Measurements from ENCODE around the gene MINDY4. TPM values are rescaled to one million over a fixed set of nuclear protein-coding genes. Genes with fewer than 3 reads are reported as not detected.

The MINDY4 gene
- total RNA-seq, 1 donor from 2014 or later = 6.3 TPM

DNA sequence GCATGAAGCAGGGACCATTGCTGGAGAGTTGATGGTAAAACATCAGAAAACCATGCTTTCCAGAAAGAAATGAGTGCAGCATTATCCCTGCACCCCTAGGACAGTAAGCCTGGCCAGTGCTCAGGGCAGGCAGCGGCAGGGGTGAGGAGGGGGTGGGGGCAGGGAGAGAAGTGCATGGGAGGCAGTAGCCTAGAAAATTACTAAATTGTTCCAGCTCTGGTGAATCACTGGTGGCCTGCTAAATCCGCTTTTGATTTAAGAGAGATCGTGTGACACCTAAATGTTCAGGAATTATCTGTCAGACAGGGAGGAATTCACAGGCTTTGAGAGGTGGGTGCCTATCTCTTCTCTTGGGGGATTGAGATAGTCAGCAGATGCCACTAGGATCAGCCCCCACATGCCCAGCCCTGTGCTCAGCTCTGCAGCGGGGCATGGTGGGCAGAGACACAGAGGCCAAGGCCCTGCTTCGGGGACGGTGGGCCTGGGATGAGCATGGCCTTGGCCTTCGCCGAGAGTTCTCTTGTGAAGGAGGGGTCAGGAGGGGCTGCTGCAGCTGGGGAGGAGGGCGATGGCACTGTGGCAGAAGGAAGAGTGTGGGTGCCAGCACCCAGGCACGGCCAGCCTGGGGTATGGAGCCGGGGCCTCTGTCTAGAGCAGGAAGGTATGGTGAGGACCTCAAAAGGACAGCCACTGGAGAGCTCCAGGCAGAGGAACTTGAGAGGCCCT lies 135.5 kb downstream of the MINDY4 start:
- Mint-ChIP-seq H3K36me3 (ENCODE audit: low read depth) (no peaks in the 10 kb centered on the region), H3K27ac (ENCODE audit: unreplicated experiment) (no peak overlapping the region), H3K4me3 (ENCODE audit: unreplicated experiment) (no peak overlapping the region), H3K4me1 (ENCODE audit: low read depth) (peaks cover 26% of the 10 kb centered on the region), H3K9me3 (ENCODE audit: low read depth) (no peaks in the 10 kb centered on the region), H3K27me3 (ENCODE audit: low read depth) (peaks cover 2% of the 10 kb centered on the region)
- DNase-seq (ENCODE audit: low spot score) = no peak
- TF ChIP-seq, protein P1, sequence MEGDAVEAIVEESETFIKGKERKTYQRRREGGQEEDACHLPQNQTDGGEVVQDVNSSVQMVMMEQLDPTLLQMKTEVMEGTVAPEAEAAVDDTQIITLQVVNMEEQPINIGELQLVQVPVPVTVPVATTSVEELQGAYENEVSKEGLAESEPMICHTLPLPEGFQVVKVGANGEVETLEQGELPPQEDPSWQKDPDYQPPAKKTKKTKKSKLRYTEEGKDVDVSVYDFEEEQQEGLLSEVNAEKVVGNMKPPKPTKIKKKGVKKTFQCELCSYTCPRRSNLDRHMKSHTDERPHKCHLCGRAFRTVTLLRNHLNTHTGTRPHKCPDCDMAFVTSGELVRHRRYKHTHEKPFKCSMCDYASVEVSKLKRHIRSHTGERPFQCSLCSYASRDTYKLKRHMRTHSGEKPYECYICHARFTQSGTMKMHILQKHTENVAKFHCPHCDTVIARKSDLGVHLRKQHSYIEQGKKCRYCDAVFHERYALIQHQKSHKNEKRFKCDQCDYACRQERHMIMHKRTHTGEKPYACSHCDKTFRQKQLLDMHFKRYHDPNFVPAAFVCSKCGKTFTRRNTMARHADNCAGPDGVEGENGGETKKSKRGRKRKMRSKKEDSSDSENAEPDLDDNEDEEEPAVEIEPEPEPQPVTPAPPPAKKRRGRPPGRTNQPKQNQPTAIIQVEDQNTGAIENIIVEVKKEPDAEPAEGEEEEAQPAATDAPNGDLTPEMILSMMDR (IDR thresholded peaks at IDR 0.05) = no peak

- no peak for DNase-seq (ENCODE audit: low spot score)
- peaks cover 2% of the 10 kb centered on the region for H3K27me3 Mint-ChIP-seq (ENCODE audit: low read depth)
- peaks cover 34% of the 10 kb centered on the region for H3K4me1 Mint-ChIP-seq (ENCODE audit: low read depth)
- TF ChIP-seq, protein P1 (IDR thresholded peaks at IDR 0.05) = no peak
- no peaks in the 10 kb centered on the region for H3K36me3 Mint-ChIP-seq (ENCODE audit: low read depth)
- no peak overlapping the region for H3K27ac Mint-ChIP-seq (ENCODE audit: unreplicated experiment)
- no peak overlapping the region for H3K4me3 Mint-ChIP-seq (ENCODE audit: unreplicated experiment)
- no peaks in the 10 kb centered on the region for H3K9me3 Mint-ChIP-seq (ENCODE audit: low read depth)
Measured at GRCh38 chr7:30907527-30908267, 136.5 kb downstream of the MINDY4 start.

- H3K27me3 Mint-ChIP-seq (ENCODE audit: low read depth) = peaks cover 2% of the 10 kb centered on the region
- no peak overlapping the region for H3K4me3 Mint-ChIP-seq (ENCODE audit: unreplicated experiment)
- H3K36me3 Mint-ChIP-seq (ENCODE audit: low read depth) = no peaks in the 10 kb centered on the region
- H3K27ac Mint-ChIP-seq (ENCODE audit: unreplicated experiment) = no peak overlapping the region
- H3K9me3 Mint-ChIP-seq (ENCODE audit: low read depth) = no peaks in the 10 kb centered on the region
- DNase-seq (ENCODE audit: low spot score) = no peak
- H3K4me1 Mint-ChIP-seq (ENCODE audit: low read depth) = peaks cover 43% of the 10 kb centered on the region
- TF ChIP-seq, protein P1 (IDR thresholded peaks at IDR 0.05) = peak; percentile 11
Measured at GRCh38 chr7:30908681-30909080, 137.5 kb downstream of the MINDY4 start.

- Mint-ChIP-seq H3K36me3 (ENCODE audit: low read depth) (no peaks in the 10 kb centered on the region), H3K27me3 (ENCODE audit: low read depth) (peaks cover 2% of the 10 kb centered on the region), H3K4me1 (ENCODE audit: low read depth) (peaks cover 46% of the 10 kb centered on the region), H3K27ac (ENCODE audit: unreplicated experiment) (no peak overlapping the region), H3K4me3 (ENCODE audit: unreplicated experiment) (no peak overlapping the region), H3K9me3 (ENCODE audit: low read depth) (no peaks in the 10 kb centered on the region)
- TF ChIP-seq, protein P1 (IDR thresholded peaks at IDR 0.05) = no peak
- no peak for DNase-seq (ENCODE audit: low spot score)
Measured at GRCh38 chr7:30909431-30909830, 138.2 kb downstream of the MINDY4 start.

GRCh38 chr7:30910411-30911073 lies 139.3 kb downstream of the MINDY4 start:
- TF ChIP-seq, protein P1 (IDR thresholded peaks at IDR 0.05) = no peak
- no peak overlapping the region for H3K27ac Mint-ChIP-seq (ENCODE audit: unreplicated experiment)
- DNase-seq (ENCODE audit: low spot score) = no peak
- H3K4me1 Mint-ChIP-seq (ENCODE audit: low read depth) = peaks cover 51% of the 10 kb centered on the region
- peaks cover 2% of the 10 kb centered on the region for H3K27me3 Mint-ChIP-seq (ENCODE audit: low read depth)
- H3K9me3 Mint-ChIP-seq (ENCODE audit: low read depth) = no peaks in the 10 kb centered on the region
- H3K4me3 Mint-ChIP-seq (ENCODE audit: unreplicated experiment) = no peak overlapping the region
- H3K36me3 Mint-ChIP-seq (ENCODE audit: low read depth) = no peaks in the 10 kb centered on the region

All from chondrocyte (in vitro differentiated cells).